Peyer's patch (tissue), 4 donors: ENCODE data around the gene TTC22. TPM values are rescaled to one million over a fixed set of nuclear protein-coding genes. Genes with fewer than 3 reads are reported as not detected.

ENCODE experiments used
- DNase-seq, 3 donors: peaks; one replicate each; pipeline ENCODE4 v3.0.0-alpha.2; 2017 to 2019
- H3K27ac ChIP-seq, 4 donors: fragments of 200-600 bp; sonication (generic); one replicate each; pipeline ENCODE4 v1.5.1; 2016 to 2019
- H3K27me3 ChIP-seq, 2 donors: fragments of 200-600 bp; sonication (generic); one replicate each; pipeline ENCODE4 v1.5.1; 2019
- H3K36me3 ChIP-seq, 3 donors: fragments of 200-600 bp; sonication (generic); one replicate each; pipeline ENCODE4 v1.5.1; 2016 to 2019
- H3K4me1 ChIP-seq, 4 donors: fragments of 200-600 bp; sonication (generic); one replicate each; pipeline ENCODE4 v1.5.1; 2016 to 2019
- H3K4me3 ChIP-seq, 4 donors: fragments of 200-600 bp; sonication (generic); 1 replicate in 3 of 4; 2 replicates in 1 of 4; pipeline ENCODE4 v1.5.1; 2016 to 2019; ENCODE audit warnings: mild to moderate bottlenecking in 1 of 4
- H3K9me3 ChIP-seq, 4 donors: fragments of 200-600 bp; sonication (generic); one replicate each; pipeline ENCODE4 v1.5.1; 2016 to 2019; ENCODE audit warnings: mild to moderate bottlenecking in 1 of 4
- POLR2A ChIP-seq, 2 donors: fragments of 450-650 bp; IDR thresholded peaks; one replicate each; pipeline ENCODE4 v1.5.1; 2017; ENCODE audit warnings: antibody characterized with exemption in 2 of 2, mild to moderate bottlenecking in 2 of 2, moderate library complexity in 2 of 2
- total RNA-seq, 4 donors: library from RNA; depleted of rRNA; stranded (reverse); fragments of >200 nt; gene quantifications; one replicate each; pipeline ENCODE4 v1.1.0, GENCODE V29; 2016
- TF ChIP-seq, protein P1 (sequence below), 6 experiments: fragments of 450-650 bp in 4 of 6; fragments of 200-600 bp in 2 of 6; sonication (generic) in 1 of 6; IDR thresholded peaks; one replicate each; pipeline ENCODE4 v1.5.1; 2017 to 2019; ENCODE audit warnings: antibody characterized with exemption in 6 of 6, mild to moderate bottlenecking in 3 of 6, moderate library complexity in 1 of 6

TTC22 gene
- total RNA-seq, 4 donors from 2014 or later: 15.7 to 136 (median 102) TPM

DNA sequence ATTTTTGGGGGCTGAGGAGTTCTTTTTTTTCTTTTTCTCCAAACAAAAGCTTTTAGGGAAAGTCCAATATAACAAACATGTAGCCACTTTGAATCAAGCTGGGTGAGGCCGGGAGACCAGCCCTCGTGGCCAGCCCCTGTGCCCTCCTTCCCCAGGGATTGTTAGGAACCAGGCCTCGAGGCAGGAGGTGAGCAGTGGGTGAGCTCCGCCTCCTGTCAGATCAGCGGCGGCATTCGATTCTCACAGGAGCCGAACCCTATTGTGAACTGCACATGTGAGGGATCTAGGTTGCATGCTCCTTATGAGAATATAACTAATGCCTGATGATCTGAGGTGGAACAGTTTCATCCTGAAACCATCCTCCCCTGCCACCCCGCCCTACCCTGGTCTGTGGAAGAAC lies 41.8 kb upstream of the TTC22 start:
- DNase-seq: no peak
- TF ChIP-seq, protein P1, sequence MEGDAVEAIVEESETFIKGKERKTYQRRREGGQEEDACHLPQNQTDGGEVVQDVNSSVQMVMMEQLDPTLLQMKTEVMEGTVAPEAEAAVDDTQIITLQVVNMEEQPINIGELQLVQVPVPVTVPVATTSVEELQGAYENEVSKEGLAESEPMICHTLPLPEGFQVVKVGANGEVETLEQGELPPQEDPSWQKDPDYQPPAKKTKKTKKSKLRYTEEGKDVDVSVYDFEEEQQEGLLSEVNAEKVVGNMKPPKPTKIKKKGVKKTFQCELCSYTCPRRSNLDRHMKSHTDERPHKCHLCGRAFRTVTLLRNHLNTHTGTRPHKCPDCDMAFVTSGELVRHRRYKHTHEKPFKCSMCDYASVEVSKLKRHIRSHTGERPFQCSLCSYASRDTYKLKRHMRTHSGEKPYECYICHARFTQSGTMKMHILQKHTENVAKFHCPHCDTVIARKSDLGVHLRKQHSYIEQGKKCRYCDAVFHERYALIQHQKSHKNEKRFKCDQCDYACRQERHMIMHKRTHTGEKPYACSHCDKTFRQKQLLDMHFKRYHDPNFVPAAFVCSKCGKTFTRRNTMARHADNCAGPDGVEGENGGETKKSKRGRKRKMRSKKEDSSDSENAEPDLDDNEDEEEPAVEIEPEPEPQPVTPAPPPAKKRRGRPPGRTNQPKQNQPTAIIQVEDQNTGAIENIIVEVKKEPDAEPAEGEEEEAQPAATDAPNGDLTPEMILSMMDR (IDR thresholded peaks at IDR 0.05): no peak
- TF ChIP-seq POLR2A (IDR thresholded peaks at IDR 0.05): no peak
- Histone ChIP-seq H3K9me3 (no peaks in the 10 kb centered on the region), H3K4me1 (no peaks in the 10 kb centered on the region), H3K27me3 (no peaks in the 10 kb centered on the region), H3K4me3 (no peak overlapping the region), H3K27ac (no peak overlapping the region), H3K36me3 (no peaks in the 10 kb centered on the region)

DNA sequence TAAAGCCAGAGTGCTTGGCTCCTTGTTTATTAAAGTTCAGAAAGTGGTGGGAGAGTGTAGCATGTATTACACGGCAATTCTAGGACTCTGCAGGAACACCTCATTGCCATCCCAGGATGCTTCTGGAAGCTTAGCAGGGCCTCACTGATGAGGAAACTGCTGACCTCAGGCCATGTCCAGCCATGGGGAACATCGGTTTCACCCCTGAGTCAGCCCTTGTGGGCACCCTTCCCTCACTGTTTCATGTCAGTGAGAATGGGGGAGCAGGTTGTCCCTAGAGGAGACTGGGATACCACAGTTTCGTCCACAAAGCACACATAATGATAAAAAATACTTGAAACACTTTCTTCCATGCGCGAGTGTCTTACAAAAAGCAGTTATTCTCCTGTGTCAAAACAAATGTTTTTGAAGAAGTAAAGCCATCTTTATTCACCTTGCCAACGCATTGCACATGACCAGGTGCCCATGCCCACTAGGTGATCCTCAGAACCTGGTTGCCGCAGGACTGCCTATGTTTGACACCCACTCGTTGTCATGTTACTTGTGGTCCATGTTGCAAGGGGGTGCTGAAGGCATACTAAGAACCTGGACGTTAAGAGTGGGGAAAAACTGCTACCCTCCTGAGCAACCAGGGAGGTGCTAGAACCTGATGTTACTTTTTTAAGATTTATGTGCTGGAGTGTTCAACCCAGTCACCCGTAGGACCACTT lies 41.2 kb upstream of the TTC22 start:
- Histone ChIP-seq H3K4me3 (no peak overlapping the region), H3K9me3 (no peaks in the 10 kb centered on the region), H3K27me3 (no peaks in the 10 kb centered on the region), H3K36me3 (no peaks in the 10 kb centered on the region), H3K4me1 (no peaks in the 10 kb centered on the region), H3K27ac (no peak overlapping the region)
- no peak for TF ChIP-seq POLR2A (IDR thresholded peaks at IDR 0.05)
- TF ChIP-seq, protein P1 (IDR thresholded peaks at IDR 0.05): no peak
- DNase-seq: no peak

DNA sequence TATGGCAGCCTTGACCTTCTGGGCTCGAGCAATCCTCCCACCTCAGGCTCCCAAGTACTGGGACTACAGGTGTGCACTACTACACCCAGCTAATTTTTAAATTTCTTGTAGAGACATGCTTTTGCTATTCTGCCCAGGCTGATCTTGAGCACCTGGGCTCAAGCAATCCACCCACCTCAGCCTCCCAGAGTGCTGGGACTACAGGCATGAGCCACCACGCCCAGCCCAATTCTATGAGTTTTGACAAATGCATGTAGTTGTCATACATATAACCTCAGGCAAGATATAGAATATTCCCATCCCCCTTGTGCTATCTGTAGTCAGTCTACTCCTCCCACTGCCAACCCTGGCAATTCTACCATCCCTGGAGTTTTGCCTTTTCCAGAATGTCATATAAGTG lies 38.7 kb upstream of the TTC22 start:
- Histone ChIP-seq H3K9me3 (no peaks in the 10 kb centered on the region), H3K27me3 (no peaks in the 10 kb centered on the region), H3K4me3 (no peak overlapping the region), H3K36me3 (no peaks in the 10 kb centered on the region), H3K4me1 (no peaks in the 10 kb centered on the region), H3K27ac (no peak overlapping the region)
- no peak for DNase-seq
- TF ChIP-seq, protein P1 (IDR thresholded peaks at IDR 0.05): no peak
- TF ChIP-seq POLR2A (IDR thresholded peaks at IDR 0.05): no peak

- Histone ChIP-seq H3K27me3 (no peaks in the 10 kb centered on the region), H3K4me1 (no peaks in the 10 kb centered on the region), H3K9me3 (no peaks in the 10 kb centered on the region), H3K4me3 (no peak overlapping the region), H3K27ac (no peak overlapping the region), H3K36me3 (no peaks in the 10 kb centered on the region)
- TF ChIP-seq, protein P1 (IDR thresholded peaks at IDR 0.05): no peak
- no peak for TF ChIP-seq POLR2A (IDR thresholded peaks at IDR 0.05)
- DNase-seq: no peak
These were observed 37.5 kb upstream of the TTC22 start for GRCh38 chr1:54838565-54839180.

- Histone ChIP-seq H3K4me1 (no peaks in the 10 kb centered on the region), H3K4me3 (no peak overlapping the region), H3K36me3 (no peaks in the 10 kb centered on the region), H3K9me3 (no peaks in the 10 kb centered on the region), H3K27me3 (no peaks in the 10 kb centered on the region), H3K27ac (no peak overlapping the region)
- DNase-seq: no peak
- TF ChIP-seq, protein P1 (IDR thresholded peaks at IDR 0.05): no peak
- TF ChIP-seq POLR2A (IDR thresholded peaks at IDR 0.05): no peak
These were observed 36.1 kb upstream of the TTC22 start for GRCh38 chr1:54837002-54837853.
